H1 (cell line): ENCODE results near the gene TTLL9. TPM values are rescaled to one million over a fixed set of nuclear protein-coding genes. Genes with fewer than 3 reads are reported as not detected.
A peak's percentile ranks its signal among the peaks of the same experiment; 100 is the strongest.

Experiments used
- CEBPB ChIP-seq: IDR thresholded peaks from 2 replicates; pipeline ENCODE4 v1.6.1; 2012; ENCODE audit warnings: low read depth, low read length
- EZH2 ChIP-seq: fragments of 200-600 bp; sonication (generic); IDR thresholded peaks from 2 replicates; pipeline ENCODE4 v1.7.1; 2012; ENCODE audit warnings: low read depth, mild to moderate bottlenecking, moderate library complexity, low read length, inconsistent platforms; ENCODE audit not compliant: severe bottlenecking
- GABPA ChIP-seq: IDR thresholded peaks from 2 replicates; pipeline ENCODE4 v1.6.1; 2011; ENCODE audit warnings: mild to moderate bottlenecking, low read length, moderate library complexity, borderline replicate concordance; ENCODE audit not compliant: insufficient read depth
- HDAC6 ChIP-seq: IDR thresholded peaks from one replicate; pipeline ENCODE4 v1.7.1; 2012; ENCODE audit warnings: low read depth, mild to moderate bottlenecking, inconsistent platforms, low read length, moderate library complexity
- PHF8 ChIP-seq: fragments of 200-600 bp; sonication (generic); conservative IDR thresholded peaks from 2 replicates; pipeline ENCODE4 v1.7.1; 2012; ENCODE audit warnings: low read depth, mild to moderate bottlenecking, inconsistent platforms, low read length, moderate library complexity
- POLR2A ChIP-seq, 2 experiments: IDR thresholded peaks; 1 replicate in 1 of 2; 2 replicates in 1 of 2; pipeline ENCODE4 v1.6.1; 2011; ENCODE audit warnings: low read depth in 2 of 2, low read length in 2 of 2, mild to moderate bottlenecking in 2 of 2; ENCODE audit errors: control extremely low read depth in 1 of 2
- RXRA ChIP-seq: IDR thresholded peaks from 2 replicates; pipeline ENCODE4 v1.6.1; 2011; ENCODE audit warnings: low read depth, mild to moderate bottlenecking, low read length, moderate library complexity; ENCODE audit not compliant: insufficient read depth
- SUZ12 ChIP-seq: fragments of 200-600 bp; sonication (generic); IDR thresholded peaks from 2 replicates; pipeline ENCODE4 v1.6.1; 2012; ENCODE audit warnings: mild to moderate bottlenecking, inconsistent platforms, low read length, moderate library complexity, mixed read lengths
- polyA plus RNA-seq, 7 experiments: library from polyadenylated mRNA; depleted of rRNA in 3 of 7; stranded (reverse) in 5 of 7; unstranded in 2 of 7; fragments of >200 nt in 5 of 7; fragments of 200-250 nt in 2 of 7; gene quantifications; 1 replicate in 5 of 7; 2 replicates in 1 of 7; 4 replicates in 1 of 7; pipeline versions ENCODE4 v1.2.1 to v1.2.3, GENCODE V29; 2011 to 2013; ENCODE audit warnings: missing spikeins in 2 of 7, mixed read lengths in 2 of 7
- total RNA-seq: library from RNA; stranded (reverse); fragmentation: NEBNext Ultra II Directional; extraction: Animal tissue kit (Norgen Biotek cat#: 25700); gene quantifications from 2 replicates; pipeline ENCODE4 v1.2.1, GENCODE V29; 2021
- TF ChIP-seq, protein P1 (sequence below): fragments of 300-600 bp; sonication (generic); IDR thresholded peaks from 2 replicates; pipeline ENCODE4 v1.7.1; 2012; ENCODE audit warnings: low read length, moderate library complexity, mild to moderate bottlenecking, inconsistent platforms; ENCODE audit not compliant: insufficient replicate concordance

The TTLL9 gene
- total and polyA plus RNA-seq, 2 of the 8 experiments (the other 6 are each of a cell fraction or from before 2014, with no cell fraction given) = 0.06 TPM; not detected in 1

GRCh38 chr20:31906001-31906400 is 35.6 kb downstream of the TTLL9 start (continued):
- TF ChIP-seq, protein P1, sequence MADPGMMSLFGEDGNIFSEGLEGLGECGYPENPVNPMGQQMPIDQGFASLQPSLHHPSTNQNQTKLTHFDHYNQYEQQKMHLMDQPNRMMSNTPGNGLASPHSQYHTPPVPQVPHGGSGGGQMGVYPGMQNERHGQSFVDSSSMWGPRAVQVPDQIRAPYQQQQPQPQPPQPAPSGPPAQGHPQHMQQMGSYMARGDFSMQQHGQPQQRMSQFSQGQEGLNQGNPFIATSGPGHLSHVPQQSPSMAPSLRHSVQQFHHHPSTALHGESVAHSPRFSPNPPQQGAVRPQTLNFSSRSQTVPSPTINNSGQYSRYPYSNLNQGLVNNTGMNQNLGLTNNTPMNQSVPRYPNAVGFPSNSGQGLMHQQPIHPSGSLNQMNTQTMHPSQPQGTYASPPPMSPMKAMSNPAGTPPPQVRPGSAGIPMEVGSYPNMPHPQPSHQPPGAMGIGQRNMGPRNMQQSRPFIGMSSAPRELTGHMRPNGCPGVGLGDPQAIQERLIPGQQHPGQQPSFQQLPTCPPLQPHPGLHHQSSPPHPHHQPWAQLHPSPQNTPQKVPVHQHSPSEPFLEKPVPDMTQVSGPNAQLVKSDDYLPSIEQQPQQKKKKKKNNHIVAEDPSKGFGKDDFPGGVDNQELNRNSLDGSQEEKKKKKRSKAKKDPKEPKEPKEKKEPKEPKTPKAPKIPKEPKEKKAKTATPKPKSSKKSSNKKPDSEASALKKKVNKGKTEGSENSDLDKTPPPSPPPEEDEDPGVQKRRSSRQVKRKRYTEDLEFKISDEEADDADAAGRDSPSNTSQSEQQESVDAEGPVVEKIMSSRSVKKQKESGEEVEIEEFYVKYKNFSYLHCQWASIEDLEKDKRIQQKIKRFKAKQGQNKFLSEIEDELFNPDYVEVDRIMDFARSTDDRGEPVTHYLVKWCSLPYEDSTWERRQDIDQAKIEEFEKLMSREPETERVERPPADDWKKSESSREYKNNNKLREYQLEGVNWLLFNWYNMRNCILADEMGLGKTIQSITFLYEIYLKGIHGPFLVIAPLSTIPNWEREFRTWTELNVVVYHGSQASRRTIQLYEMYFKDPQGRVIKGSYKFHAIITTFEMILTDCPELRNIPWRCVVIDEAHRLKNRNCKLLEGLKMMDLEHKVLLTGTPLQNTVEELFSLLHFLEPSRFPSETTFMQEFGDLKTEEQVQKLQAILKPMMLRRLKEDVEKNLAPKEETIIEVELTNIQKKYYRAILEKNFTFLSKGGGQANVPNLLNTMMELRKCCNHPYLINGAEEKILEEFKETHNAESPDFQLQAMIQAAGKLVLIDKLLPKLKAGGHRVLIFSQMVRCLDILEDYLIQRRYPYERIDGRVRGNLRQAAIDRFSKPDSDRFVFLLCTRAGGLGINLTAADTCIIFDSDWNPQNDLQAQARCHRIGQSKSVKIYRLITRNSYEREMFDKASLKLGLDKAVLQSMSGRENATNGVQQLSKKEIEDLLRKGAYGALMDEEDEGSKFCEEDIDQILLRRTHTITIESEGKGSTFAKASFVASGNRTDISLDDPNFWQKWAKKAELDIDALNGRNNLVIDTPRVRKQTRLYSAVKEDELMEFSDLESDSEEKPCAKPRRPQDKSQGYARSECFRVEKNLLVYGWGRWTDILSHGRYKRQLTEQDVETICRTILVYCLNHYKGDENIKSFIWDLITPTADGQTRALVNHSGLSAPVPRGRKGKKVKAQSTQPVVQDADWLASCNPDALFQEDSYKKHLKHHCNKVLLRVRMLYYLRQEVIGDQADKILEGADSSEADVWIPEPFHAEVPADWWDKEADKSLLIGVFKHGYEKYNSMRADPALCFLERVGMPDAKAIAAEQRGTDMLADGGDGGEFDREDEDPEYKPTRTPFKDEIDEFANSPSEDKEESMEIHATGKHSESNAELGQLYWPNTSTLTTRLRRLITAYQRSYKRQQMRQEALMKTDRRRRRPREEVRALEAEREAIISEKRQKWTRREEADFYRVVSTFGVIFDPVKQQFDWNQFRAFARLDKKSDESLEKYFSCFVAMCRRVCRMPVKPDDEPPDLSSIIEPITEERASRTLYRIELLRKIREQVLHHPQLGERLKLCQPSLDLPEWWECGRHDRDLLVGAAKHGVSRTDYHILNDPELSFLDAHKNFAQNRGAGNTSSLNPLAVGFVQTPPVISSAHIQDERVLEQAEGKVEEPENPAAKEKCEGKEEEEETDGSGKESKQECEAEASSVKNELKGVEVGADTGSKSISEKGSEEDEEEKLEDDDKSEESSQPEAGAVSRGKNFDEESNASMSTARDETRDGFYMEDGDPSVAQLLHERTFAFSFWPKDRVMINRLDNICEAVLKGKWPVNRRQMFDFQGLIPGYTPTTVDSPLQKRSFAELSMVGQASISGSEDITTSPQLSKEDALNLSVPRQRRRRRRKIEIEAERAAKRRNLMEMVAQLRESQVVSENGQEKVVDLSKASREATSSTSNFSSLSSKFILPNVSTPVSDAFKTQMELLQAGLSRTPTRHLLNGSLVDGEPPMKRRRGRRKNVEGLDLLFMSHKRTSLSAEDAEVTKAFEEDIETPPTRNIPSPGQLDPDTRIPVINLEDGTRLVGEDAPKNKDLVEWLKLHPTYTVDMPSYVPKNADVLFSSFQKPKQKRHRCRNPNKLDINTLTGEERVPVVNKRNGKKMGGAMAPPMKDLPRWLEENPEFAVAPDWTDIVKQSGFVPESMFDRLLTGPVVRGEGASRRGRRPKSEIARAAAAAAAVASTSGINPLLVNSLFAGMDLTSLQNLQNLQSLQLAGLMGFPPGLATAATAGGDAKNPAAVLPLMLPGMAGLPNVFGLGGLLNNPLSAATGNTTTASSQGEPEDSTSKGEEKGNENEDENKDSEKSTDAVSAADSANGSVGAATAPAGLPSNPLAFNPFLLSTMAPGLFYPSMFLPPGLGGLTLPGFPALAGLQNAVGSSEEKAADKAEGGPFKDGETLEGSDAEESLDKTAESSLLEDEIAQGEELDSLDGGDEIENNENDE = no peak
- no peak for TF ChIP-seq RXRA
- TF ChIP-seq SUZ12 = no peak
- TF ChIP-seq EZH2 = no peak
- no peak for TF ChIP-seq HDAC6
- peak in 1 of 2 experiments; percentile 58; a peak in 2 of 3 replicates for TF ChIP-seq POLR2A (IDR thresholded peaks at IDR 0.05; ENCODE audit: control extremely low read depth in 1 of 2, low read depth in 2 of 2, low read length in 2 of 2)
- no peak for TF ChIP-seq GABPA
- no peak for TF ChIP-seq CEBPB
- TF ChIP-seq PHF8 = no peak
